PFSK-1 (cell line): ENCODE data around the gene FAT4.

Source experiments
- POLR2AphosphoS5 ChIP-seq: IDR thresholded peaks from 2 replicates; pipeline ENCODE4 v1.6.1; 2012; ENCODE audit warnings: low read depth, mild to moderate bottlenecking, control low read depth, low read length, moderate library complexity
- SIN3A ChIP-seq: IDR thresholded peaks from 2 replicates; pipeline ENCODE4 v1.6.1; 2012; ENCODE audit warnings: mild to moderate bottlenecking, low read length, moderate library complexity, borderline replicate concordance; ENCODE audit not compliant: insufficient read depth

GRCh38 chr4:125325733-125326132 is 11.0 kb downstream of the FAT4 start:
- TF ChIP-seq SIN3A (no peak), POLR2AphosphoS5 (no peak)
